ENCODE data around the gene AHCTF1. TPM values are rescaled to one million over a fixed set of nuclear protein-coding genes. Genes with fewer than 3 reads are reported as not detected.

AHCTF1 gene
- total RNA-seq, 1 donor from 2014 or later = 20.2 TPM

- H3K27me3 Mint-ChIP-seq (ENCODE audit: unreplicated experiment) = peaks cover 19% of the 10 kb centered on the region
- no peak for DNase-seq (ENCODE audit: low spot score)
- no peak overlapping the region for H3K4me3 Mint-ChIP-seq (ENCODE audit: unreplicated experiment)
- TF ChIP-seq CTCF (IDR thresholded peaks at IDR 0.05; ENCODE audit: unreplicated experiment) = no peak
- H3K36me3 Mint-ChIP-seq (ENCODE audit: low read depth, unreplicated experiment) = no peaks in the 10 kb centered on the region
- no peak overlapping the region for H3K27ac Mint-ChIP-seq (ENCODE audit: unreplicated experiment)
- peaks cover 6% of the 10 kb centered on the region for H3K4me1 Mint-ChIP-seq (ENCODE audit: unreplicated experiment)
- no peaks in the 10 kb centered on the region for H3K9me3 Mint-ChIP-seq (ENCODE audit: unreplicated experiment)
Measured at GRCh38 chr1:246795906-246796694, 135.6 kb downstream of the AHCTF1 start.

GRCh38 chr1:246794828-246795671 lies 136.7 kb downstream of the AHCTF1 start:
- Mint-ChIP-seq H3K36me3 (ENCODE audit: low read depth, unreplicated experiment) (no peaks in the 10 kb centered on the region), H3K27ac (ENCODE audit: unreplicated experiment) (no peak overlapping the region), H3K27me3 (ENCODE audit: unreplicated experiment) (peaks cover 23% of the 10 kb centered on the region), H3K4me1 (ENCODE audit: unreplicated experiment) (peaks cover 6% of the 10 kb centered on the region), H3K4me3 (ENCODE audit: unreplicated experiment) (no peak overlapping the region), H3K9me3 (ENCODE audit: unreplicated experiment) (no peaks in the 10 kb centered on the region)
- TF ChIP-seq CTCF (IDR thresholded peaks at IDR 0.05; ENCODE audit: unreplicated experiment) = no peak
- DNase-seq (ENCODE audit: low spot score) = no peak

GRCh38 chr1:246794048-246794827 lies 137.5 kb downstream of the AHCTF1 start:
- H3K27ac Mint-ChIP-seq (ENCODE audit: unreplicated experiment) = no peak overlapping the region
- no peak for DNase-seq (ENCODE audit: low spot score)
- H3K4me1 Mint-ChIP-seq (ENCODE audit: unreplicated experiment) = peaks cover 6% of the 10 kb centered on the region
- H3K4me3 Mint-ChIP-seq (ENCODE audit: unreplicated experiment) = no peak overlapping the region
- no peak for TF ChIP-seq CTCF (IDR thresholded peaks at IDR 0.05; ENCODE audit: unreplicated experiment)
- H3K9me3 Mint-ChIP-seq (ENCODE audit: unreplicated experiment) = no peaks in the 10 kb centered on the region
- H3K36me3 Mint-ChIP-seq (ENCODE audit: low read depth, unreplicated experiment) = no peaks in the 10 kb centered on the region
- peaks cover 19% of the 10 kb centered on the region for H3K27me3 Mint-ChIP-seq (ENCODE audit: unreplicated experiment)

GRCh38 chr1:246793356-246793896 lies 138.3 kb downstream of the AHCTF1 start:
- Mint-ChIP-seq H3K4me3 (ENCODE audit: unreplicated experiment) (no peak overlapping the region), H3K27me3 (ENCODE audit: unreplicated experiment) (peaks cover 19% of the 10 kb centered on the region), H3K9me3 (ENCODE audit: unreplicated experiment) (no peaks in the 10 kb centered on the region), H3K27ac (ENCODE audit: unreplicated experiment) (no peak overlapping the region), H3K4me1 (ENCODE audit: unreplicated experiment) (peaks cover 6% of the 10 kb centered on the region), H3K36me3 (ENCODE audit: low read depth, unreplicated experiment) (no peaks in the 10 kb centered on the region)
- DNase-seq (ENCODE audit: low spot score) = no peak
- TF ChIP-seq CTCF (IDR thresholded peaks at IDR 0.05; ENCODE audit: unreplicated experiment) = no peak

Measured in endothelial cell (in vitro differentiated cells).